Stimulated activated naive CD8-positive, alpha-beta T cell treated with anti-CD3 and anti-CD28 coated beads, Interleukin-15, Interleukin-2, amounts not matched to agents 100 U/mL and 50 U/mL, for 24 hours (primary cell): ENCODE results near the gene EEF2KMT.
A peak's percentile ranks its signal among the peaks of the same experiment; 100 is the strongest.
"Not testable (repeated sequence)": the region's sequence is repeated elsewhere in the genome, so short reads cannot be mapped to it uniquely, and the experiment has no call there.

Experiments
- ATAC-seq: fragments of 150-1000 bp; cut with Tn5 transposase; one replicate; pipeline ENCODE4 v1.10.0; 2021
- DNase-seq: peaks from one replicate; pipeline ENCODE4 v3.0.0; 2021

The EEF2KMT gene

GRCh38 chr16:5070431-5071186 lies 27.0 kb downstream of the EEF2KMT start:
- no peak for ATAC-seq
- no peak for DNase-seq

GRCh38 chr16:5069854-5070253 lies 27.7 kb downstream of the EEF2KMT start:
- no peak for ATAC-seq

DNA sequence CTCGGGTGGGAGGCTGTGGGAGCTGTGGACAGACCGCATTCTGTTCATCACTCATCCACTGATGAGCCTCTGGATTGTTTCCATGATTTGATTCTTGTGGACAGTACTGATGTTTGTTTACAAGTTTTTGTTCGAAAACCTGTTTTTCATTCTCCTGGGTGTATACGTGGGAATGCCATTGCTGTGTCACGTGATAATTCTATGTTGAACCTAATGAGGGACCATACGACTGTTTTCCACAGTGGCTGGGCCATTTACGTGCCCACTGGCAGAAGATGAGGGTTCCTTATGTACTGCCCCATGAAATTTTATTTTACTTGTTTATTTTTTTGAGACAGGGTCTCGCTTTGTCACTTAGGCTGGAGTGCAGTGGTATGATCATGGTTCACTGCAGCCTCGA lies 28.5 kb downstream of the EEF2KMT start:
- ATAC-seq, result no peak

More at GRCh38 chr16:5069854-5070253, 27.7 kb downstream of the EEF2KMT start:
- DNase-seq, result no peak

GRCh38 chr16:5066511-5066910 lies 31.1 kb downstream of the EEF2KMT start:
- DNase-seq (no peak), ATAC-seq (no peak)

More for the DNA sequence above, 28.5 kb downstream of the EEF2KMT start:
- no peak for DNase-seq

- DNase-seq (no peak), ATAC-seq (no peak)
Observed at GRCh38 chr16:5065813-5066212, 31.8 kb downstream of the EEF2KMT start, which contains the start of gene C16orf89. TSS of gene C16orf89 (minus strand) at chr16:5065956. CDS start at chr16:5065908, 48 bp downstream.

DNA sequence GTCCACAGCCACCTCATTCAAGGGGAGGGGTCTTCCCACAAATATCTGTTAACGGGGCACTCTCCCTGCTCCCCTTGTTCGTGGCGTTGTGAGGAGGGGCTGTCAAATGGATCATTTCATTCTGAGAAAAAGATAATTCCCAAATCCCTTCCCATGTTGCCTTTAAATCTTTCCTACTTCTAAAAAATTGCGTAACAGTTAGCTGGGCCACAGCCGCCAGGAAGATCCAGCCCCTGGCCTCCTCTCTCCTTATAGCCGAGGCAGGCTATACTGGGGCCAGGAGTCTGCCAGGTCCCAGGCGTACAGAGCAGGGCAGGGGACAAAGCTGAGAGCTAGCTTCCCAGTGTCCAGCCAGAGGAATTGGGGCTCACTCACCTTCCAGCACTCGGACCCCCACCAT lies 32.3 kb downstream of the EEF2KMT start:
- DNase-seq, result no peak
- ATAC-seq, result no peak

DNA sequence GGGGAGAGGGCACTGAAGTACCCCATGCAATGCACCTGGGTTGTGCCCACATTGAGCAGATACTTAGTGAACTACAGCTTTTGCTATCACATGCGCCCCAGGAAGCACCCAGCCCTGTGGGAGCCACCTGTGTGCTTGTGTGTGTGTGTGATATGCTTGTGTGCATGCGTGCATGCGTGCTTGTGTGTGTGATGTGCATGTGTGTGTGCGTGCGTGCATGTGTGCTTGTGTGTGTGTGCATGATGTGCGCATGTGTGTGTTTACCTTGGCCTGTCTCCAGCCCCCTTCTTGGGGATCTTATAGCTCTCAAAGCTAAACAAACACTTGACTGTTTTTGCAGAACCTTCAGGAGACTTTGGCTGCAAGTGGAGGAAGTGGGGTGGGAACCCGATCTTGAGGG lies 32.7 kb downstream of the EEF2KMT start:
- DNase-seq (no peak), ATAC-seq (no peak)

- ATAC-seq, result no peak
- no peak for DNase-seq
Observed at GRCh38 chr16:5062790-5063765, 34.5 kb downstream of the EEF2KMT start.

DNA sequence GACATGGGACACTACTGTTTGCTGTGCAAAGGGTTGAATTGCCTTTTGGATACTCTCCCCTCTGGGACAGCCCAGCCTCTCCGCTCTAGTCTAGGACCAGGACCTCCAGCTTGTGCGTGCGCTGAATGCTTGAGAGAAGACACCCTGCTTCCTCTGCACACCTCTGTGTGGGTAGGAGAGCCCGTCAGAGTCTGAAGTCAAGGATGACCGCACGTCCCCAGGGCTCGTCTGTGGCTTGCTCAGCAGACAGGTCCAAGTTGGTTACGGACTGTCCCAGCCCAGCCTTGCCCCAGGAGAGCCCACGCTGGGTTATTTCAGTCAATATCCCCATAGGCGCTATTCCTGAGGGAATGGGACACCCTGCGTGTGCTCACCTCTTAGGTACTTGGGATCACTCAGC lies 35.5 kb downstream of the EEF2KMT start:
- no peak for DNase-seq
- no peak for ATAC-seq

- ATAC-seq (no peak), DNase-seq (no peak)
Observed at GRCh38 chr16:5060073-5060641, 37.4 kb downstream of the EEF2KMT start.

- ATAC-seq (no peak), DNase-seq (no peak)
Observed at GRCh38 chr16:5059386-5060072, 38.1 kb downstream of the EEF2KMT start.

- ATAC-seq (no peak), DNase-seq (no peak)
Observed at GRCh38 chr16:5058476-5058875, 39.1 kb downstream of the EEF2KMT start.

DNA sequence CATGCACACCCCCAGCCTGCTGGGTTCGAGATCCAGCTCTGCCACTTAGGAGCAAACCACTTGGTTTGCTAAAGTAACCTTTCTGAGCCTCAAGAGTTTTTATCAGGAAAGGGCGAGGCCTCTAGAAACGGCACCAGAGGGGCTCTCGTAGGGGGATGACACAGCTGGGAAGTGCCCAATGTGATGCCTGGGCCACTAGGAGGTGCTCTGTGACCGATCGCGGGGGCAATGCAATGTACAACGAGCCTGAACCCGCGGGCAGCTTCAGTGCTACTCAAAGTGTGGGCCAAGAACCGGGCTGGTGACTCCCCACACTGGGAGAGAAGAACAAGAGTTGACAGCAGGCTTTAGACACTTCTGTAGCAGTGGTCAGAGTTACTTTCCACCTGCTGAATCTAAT lies 41.2 kb downstream of the EEF2KMT start:
- ATAC-seq (peak; percentile 91), DNase-seq (peak; percentile 63)

- ATAC-seq, result no peak
- DNase-seq, result no peak
Observed at GRCh38 chr16:5054876-5055865, 42.4 kb downstream of the EEF2KMT start.

GRCh38 chr16:5046914-5047313 lies 50.7 kb downstream of the EEF2KMT start:
- ATAC-seq (no peak), DNase-seq (no peak)

- ATAC-seq, result no peak
- DNase-seq, result no peak
Observed at GRCh38 chr16:5045499-5046115, 52.0 kb downstream of the EEF2KMT start.

GRCh38 chr16:5044581-5044980 lies 53.0 kb downstream of the EEF2KMT start:
- not testable (repeated sequence) for ATAC-seq, DNase-seq

DNA sequence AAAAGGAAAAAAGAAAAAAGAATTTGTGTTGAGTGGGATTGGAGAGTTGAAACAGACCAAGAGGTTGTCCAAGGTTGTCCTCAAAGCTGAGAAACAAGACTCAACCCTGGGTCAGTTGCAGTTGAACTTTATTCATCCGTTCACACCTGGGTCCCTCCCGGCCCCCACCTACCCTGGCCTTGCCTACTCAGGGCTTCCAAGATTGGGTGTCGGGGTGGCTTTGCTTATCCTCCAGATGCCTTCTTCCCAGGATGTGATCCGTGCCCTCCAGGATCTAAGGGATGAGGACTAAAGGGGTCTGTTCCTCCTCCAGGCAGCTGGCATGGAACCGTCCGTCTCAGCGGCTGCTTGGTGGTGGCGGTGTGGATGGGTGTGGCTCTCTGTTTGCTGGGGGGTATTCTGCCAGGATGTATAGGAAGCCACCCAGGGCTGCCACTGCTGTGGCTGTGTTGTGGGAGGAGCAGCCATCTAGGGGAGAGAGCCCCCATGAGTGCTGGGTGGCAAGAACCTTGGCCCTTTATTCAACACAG lies 53.5 kb downstream of the EEF2KMT start:
- ATAC-seq (no peak), DNase-seq (no peak)

DNA sequence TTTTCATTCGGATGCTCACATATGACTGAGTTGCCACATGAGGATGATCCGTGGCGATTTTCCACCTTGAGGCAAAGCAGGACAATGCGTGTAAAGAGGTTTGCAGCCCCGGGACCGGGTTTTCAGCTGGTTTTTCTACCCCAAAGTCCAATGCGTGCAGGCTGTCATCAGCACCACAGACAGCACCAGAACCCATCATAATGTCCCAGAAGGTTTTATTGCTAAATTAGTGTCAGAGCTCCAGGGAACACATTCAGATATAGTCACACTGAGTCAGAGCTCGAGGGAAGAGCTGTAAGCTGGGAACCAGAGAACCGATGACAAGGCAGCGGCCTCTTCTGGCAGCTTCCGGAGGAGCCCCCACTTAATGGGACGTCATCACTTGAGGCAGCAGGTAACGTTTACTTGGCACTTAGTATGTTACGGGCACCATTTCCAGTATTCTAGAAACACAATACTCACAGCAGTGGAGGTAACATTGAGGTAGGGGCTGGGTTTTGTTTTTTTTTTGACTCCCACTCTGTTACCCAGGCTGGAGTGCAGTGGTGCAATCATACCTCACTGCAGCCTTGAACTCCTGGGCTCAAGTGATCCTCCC lies 54.9 kb downstream of the EEF2KMT start:
- no peak for ATAC-seq
- no peak for DNase-seq
